ENCODE data around the gene SAMD7. TPM values are rescaled to one million over a fixed set of nuclear protein-coding genes. Genes with fewer than 3 reads are reported as not detected.

Gene SAMD7
- polyA plus RNA-seq, 3 donors, result not detected

Other genes starting within 250 kb of the SAMD7 start
- 10 to 100 TPM in 2 of 3 donors, 1 to 10 TPM in 1; 6.5 to 12.6 (median 12.3) TPM for gene MECOM, start 247.9 kb upstream of the SAMD7 start, polyA plus RNA-seq
- not detected for gene TERC, start 146.5 kb upstream of the SAMD7 start, polyA plus RNA-seq
- gene ACTRT3, start 142.0 kb upstream of the SAMD7 start, polyA plus RNA-seq, result 1 to 10 TPM in 2 of 3 donors, under 1 TPM in 1; 0.95 to 2.0 (median 1.8) TPM
- gene MYNN, start 138.2 kb upstream of the SAMD7 start, polyA plus RNA-seq, result 10 to 100 TPM in 1 of 3 donors, 1 to 10 TPM in 2; 7.1 to 10.2 (median 8.4) TPM
- gene LRRIQ4, start 98.7 kb upstream of the SAMD7 start, polyA plus RNA-seq, result not detected
- 1 to 10 TPM in 2 of 3 donors, under 1 TPM in 1; 0.92 to 7.2 (median 3.7) TPM for gene LRRC34, start 98.7 kb upstream of the SAMD7 start, polyA plus RNA-seq
- under 1 TPM in 1 of 3 donors, not detected in 2; 0.56 TPM for gene LRRC31, start 41.6 kb upstream of the SAMD7 start, polyA plus RNA-seq
- gene SEC62, start 55.2 kb downstream of the SAMD7 start, polyA plus RNA-seq, result 10 to 100 TPM; 44.2 to 58.1 (median 54.8) TPM
- gene GPR160, start 126.4 kb downstream of the SAMD7 start, polyA plus RNA-seq, result 10 to 100 TPM in 1 of 3 donors, 1 to 10 TPM in 2; 5.2 to 11.0 (median 6.7) TPM

Data from adipose tissue (tissue), 3 donors.